ENCODE measurements around the gene ARHGAP10. TPM values are rescaled to one million over a fixed set of nuclear protein-coding genes. Genes with fewer than 3 reads are reported as not detected.

ARHGAP10 gene
- total and polyA plus RNA-seq, 3 donors from 2014 or later = 17.4 to 108 (median 83.5) TPM

- DNase-seq = no peak
- no peak for TF ChIP-seq POLR2A (IDR thresholded peaks at IDR 0.05)
- TF ChIP-seq CTCF (IDR thresholded peaks at IDR 0.05) = no peak
- no peak overlapping the region for H3K4me3 ChIP-seq
- no peaks in the 10 kb centered on the region for H3K36me3 ChIP-seq (ENCODE audit: low read depth, missing control alignments)
- intact Hi-C loops (cut with DNase I; ENCODE audit: low total_unique reads) = loop anchor here (10.0 kb wide), 1 partner anchor 79 kb away; the partner anchor contains the start of gene ARHGAP10
- H3K27me3 ChIP-seq = no peaks in the 10 kb centered on the region
- peaks cover 60% of the 10 kb centered on the region for H3K4me1 ChIP-seq
- 60 to 68% methylated on average over 6 of the region's 6 CpGs for WGBS, 2 donors
- peak overlapping the region; percentile 45 to 92 for H3K27ac ChIP-seq
- no peaks in the 10 kb centered on the region for H3K9me3 ChIP-seq
These were observed 82.1 kb downstream of the ARHGAP10 start for GRCh38 chr4:147813973-147814372.

GRCh38 chr4:147814376-147814775 lies 82.5 kb downstream of the ARHGAP10 start:
- H3K9me3 ChIP-seq = no peaks in the 10 kb centered on the region
- no peak overlapping the region for H3K4me3 ChIP-seq
- WGBS, 2 donors = 64 to 71% methylated on average over 3 of the region's 3 CpGs
- intact Hi-C loops (cut with DNase I; ENCODE audit: low total_unique reads) = loop anchor here (10.0 kb wide), 1 partner anchor 80 kb away; the partner anchor contains the start of gene ARHGAP10
- DNase-seq = no peak
- peak overlapping the region; percentile 45 to 92 for H3K27ac ChIP-seq
- no peaks in the 10 kb centered on the region for H3K27me3 ChIP-seq
- H3K4me1 ChIP-seq = peaks cover 56% of the 10 kb centered on the region
- H3K36me3 ChIP-seq (ENCODE audit: low read depth, missing control alignments) = no peaks in the 10 kb centered on the region
- no peak for TF ChIP-seq POLR2A (IDR thresholded peaks at IDR 0.05)
- TF ChIP-seq CTCF (IDR thresholded peaks at IDR 0.05) = no peak

GRCh38 chr4:147815741-147816140 lies 83.9 kb downstream of the ARHGAP10 start:
- intact Hi-C loops (cut with DNase I; ENCODE audit: low total_unique reads) = loop anchor here (10.0 kb wide), 1 partner anchor 81 kb away; the partner anchor contains the start of gene ARHGAP10
- Histone ChIP-seq H3K27me3 (no peaks in the 10 kb centered on the region), H3K27ac (peak overlapping the region; percentile 71 to 92), H3K4me1 (peaks cover 55% of the 10 kb centered on the region), H3K4me3 (no peak overlapping the region), H3K9me3 (no peaks in the 10 kb centered on the region), H3K36me3 (ENCODE audit: low read depth, missing control alignments) (no peaks in the 10 kb centered on the region)
- 50 to 67% methylated on average over 5 of the region's 5 CpGs for WGBS, 2 donors
- DNase-seq = no peak
- TF ChIP-seq CTCF (IDR thresholded peaks at IDR 0.05) (no peak), POLR2A (IDR thresholded peaks at IDR 0.05) (no peak)

- no peak for TF ChIP-seq POLR2A (IDR thresholded peaks at IDR 0.05)
- TF ChIP-seq CTCF (IDR thresholded peaks at IDR 0.05) = no peak
- intact Hi-C loops (cut with DNase I; ENCODE audit: low total_unique reads) = loop anchor here (10.0 kb wide), 1 partner anchor 82 kb away; the partner anchor contains the start of gene ARHGAP10
- Histone ChIP-seq H3K27me3 (no peaks in the 10 kb centered on the region), H3K4me3 (no peak overlapping the region), H3K9me3 (no peaks in the 10 kb centered on the region), H3K4me1 (peaks cover 59% of the 10 kb centered on the region), H3K36me3 (ENCODE audit: low read depth, missing control alignments) (no peaks in the 10 kb centered on the region), H3K27ac (peak overlapping the region; percentile 71 to 92)
- WGBS, 2 donors = 34 to 66% methylated on average over 4 of the region's 4 CpGs
- DNase-seq = peak; percentile 77
These were observed 84.7 kb downstream of the ARHGAP10 start for GRCh38 chr4:147816382-147817254.

All from testis (tissue), 3 donors.